Activated naive CD4-positive, alpha-beta T cell treated with Interleukin-2 at 50 U/mL for 16 hours (primary cell): ENCODE data around the gene NADK2.
A peak's percentile ranks its signal among the peaks of the same experiment; 100 is the strongest.

Experiments
- DNase-seq: peaks from one replicate; pipeline ENCODE4 v3.0.0-alpha.2; 2020

The NADK2 gene

DNA sequence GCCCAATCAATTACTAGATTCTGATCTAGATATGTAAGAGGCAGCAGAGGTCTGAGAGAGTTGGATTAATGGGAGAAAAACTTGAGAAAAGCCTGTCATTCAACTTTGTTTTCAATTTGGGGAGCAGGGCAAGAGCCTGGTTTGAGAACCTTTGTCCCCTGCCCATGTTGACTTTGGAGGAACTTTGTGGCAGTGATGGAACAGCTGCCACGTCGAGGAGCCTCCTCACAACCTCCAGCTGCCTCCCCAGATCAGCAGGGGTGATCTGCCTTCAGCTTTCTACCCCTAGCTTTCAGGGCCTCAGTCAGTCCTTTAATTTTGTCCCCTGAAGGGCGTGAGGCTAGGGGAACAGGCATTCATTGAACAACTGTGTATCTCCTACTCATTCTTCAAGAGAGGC lies 81.1 kb downstream of the NADK2 start:
- no peak for DNase-seq

DNA sequence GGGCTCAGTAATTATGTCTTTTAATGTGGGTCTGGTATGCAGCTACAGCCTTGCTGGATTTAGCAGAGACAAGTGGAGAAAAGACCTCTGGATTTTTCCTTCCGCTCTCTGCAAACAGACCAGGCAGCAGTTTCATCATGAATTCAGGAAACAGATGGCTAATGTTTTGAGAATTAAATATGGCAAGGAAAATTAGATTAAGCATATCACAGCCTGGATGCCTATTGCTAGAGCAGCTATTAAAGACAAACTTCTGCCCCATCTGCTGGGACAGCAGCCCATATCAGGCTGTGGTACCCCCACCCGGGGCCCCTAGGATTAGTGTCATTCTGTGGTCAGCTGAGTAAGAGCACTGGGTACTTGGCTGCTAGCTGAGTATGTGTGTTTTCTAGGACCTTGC lies 83.6 kb downstream of the NADK2 start:
- DNase-seq, result no peak

DNA sequence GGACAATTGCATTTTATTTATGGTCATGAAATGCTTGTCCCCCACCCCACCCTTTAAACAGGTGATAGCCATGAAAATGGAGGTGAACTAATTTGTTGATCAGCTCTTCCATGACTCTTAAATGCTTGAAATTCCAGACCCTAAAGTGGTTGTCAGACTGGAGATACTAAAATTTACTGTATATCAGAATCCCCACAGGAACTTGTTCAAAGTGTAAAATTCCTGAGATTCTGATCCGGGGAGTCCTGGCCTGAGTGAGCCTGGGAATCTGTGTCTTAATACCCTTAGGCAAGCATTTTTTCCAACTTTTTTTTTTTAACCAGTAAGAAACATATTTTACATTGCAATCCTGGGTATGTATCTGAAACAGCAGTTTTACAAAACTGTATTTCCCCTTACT lies 85.1 kb downstream of the NADK2 start:
- DNase-seq, result no peak

DNA sequence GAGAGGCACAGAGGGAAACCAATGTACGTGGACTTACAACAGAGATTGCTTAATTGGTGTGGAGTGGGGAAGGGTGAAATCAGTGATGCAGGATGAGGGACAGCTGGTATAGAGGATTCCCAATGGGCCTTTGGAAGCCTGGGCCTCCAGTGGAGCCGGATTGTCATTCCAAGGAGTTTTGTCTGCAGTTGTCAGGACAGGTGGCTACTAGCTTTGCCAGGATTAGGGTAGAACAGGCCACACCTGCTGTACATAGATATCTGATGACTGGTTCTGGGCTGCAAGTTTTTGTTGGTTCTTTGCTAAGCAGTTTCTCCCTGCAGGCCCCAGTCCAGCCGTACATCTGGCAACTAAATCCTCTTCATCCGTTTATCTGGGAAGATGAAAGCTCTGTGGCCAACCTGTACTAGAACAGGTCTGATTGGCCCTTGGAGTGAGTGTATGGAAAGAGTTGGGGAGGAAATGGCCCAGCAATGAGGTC lies 85.6 kb downstream of the NADK2 start:
- no peak for DNase-seq

DNA sequence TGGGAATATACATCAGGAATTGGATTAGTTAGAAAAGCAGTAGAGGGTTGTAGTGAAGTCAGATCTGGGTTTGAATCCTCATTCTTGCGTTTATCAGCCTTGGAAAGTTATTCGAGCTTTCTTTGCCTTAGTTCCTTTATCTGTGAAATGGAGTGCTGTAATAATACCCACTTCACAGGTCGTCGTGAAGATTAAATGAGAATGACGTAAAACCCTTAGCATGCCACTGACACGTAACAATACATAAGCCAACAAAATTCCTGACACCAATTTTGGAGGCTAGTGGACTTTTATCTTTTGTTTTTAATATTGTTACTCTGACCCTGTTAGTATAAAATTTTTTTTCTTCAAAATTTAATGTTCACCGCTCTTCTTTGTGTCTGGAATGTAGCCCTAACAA lies 86.4 kb downstream of the NADK2 start:
- DNase-seq, result no peak

DNA sequence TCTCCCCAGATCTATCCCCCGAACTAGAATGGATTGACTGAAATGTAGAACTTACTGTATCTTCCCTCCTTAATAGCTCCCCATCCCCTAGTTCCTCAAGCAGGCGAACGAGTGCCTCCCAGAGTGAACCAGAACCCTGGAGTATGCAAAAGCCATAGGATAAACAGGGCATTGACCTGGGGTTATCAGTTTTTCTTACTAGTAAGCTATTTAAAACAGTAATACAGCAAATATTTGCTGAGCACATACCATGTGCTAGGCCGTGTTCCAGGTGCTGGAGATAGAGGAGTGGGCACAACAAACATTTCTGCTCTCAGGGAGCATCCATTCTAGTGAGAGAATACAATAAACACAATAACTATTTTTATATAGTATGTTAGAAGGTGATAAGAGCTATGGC lies 88.0 kb downstream of the NADK2 start:
- DNase-seq, result no peak

DNA sequence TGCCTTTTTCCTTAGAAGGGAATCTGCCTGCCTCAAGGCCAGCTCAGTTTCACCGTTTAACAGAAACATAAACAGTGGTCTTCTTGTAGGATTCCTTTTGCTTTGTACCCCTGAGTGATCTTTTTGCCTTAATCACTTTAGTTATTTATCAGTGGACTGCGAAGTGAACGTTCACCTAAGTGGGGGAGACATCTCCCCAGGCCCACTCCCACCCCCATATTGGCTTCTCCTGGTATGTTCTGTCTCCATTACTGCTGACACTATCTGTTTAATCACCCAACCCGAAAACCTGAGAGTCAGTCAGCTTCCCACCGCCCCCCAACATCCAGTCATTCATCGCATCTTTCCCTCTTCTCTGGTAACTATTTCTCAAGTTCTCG lies 88.4 kb downstream of the NADK2 start:
- DNase-seq, result no peak

DNA sequence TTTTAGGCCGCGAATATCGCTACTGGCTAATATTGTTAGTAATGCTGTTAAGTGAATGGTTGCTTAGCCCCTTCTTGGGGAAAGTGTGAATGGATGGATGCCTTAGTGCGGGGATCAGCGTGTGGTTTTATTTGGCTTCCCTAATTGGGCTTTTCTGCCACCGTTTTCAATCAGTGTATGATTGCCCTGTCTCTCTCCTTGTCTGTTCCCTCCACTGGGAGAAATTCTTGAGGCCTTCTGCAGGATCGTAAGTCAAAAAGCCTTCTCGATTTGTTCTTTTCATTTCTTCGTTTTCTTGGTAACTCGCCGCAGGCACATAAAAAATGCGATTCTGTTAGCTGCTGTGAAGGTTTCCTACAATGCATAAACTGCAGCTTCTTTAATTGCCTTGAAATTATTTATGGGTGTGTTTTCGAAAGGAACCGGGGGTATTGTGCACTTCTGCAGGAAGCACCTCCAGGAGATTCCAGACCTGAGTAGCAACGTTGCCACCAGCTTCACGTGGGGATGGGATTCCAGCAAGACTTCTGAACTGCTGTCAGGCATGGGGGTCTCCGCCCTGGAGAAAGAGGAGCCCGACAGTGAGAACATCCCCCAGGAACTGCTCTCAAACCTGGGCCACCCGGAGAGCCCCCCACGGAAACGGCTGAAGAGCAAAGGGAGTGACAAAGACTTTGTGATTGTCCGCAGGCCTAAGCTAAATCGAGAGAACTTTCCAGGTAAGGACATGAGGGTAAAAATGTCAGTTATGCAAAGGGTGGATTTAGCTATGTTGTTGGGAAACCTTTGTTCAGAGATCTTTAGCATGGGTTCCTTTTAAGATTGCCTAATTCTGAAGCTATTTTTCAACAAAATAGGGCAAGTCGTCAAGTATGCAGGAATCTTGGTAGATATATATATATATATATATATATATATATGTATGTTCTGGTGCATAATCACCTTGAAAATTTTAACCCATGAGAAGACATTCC lies 89.1 kb downstream of the NADK2 start:
- no peak for DNase-seq

DNA sequence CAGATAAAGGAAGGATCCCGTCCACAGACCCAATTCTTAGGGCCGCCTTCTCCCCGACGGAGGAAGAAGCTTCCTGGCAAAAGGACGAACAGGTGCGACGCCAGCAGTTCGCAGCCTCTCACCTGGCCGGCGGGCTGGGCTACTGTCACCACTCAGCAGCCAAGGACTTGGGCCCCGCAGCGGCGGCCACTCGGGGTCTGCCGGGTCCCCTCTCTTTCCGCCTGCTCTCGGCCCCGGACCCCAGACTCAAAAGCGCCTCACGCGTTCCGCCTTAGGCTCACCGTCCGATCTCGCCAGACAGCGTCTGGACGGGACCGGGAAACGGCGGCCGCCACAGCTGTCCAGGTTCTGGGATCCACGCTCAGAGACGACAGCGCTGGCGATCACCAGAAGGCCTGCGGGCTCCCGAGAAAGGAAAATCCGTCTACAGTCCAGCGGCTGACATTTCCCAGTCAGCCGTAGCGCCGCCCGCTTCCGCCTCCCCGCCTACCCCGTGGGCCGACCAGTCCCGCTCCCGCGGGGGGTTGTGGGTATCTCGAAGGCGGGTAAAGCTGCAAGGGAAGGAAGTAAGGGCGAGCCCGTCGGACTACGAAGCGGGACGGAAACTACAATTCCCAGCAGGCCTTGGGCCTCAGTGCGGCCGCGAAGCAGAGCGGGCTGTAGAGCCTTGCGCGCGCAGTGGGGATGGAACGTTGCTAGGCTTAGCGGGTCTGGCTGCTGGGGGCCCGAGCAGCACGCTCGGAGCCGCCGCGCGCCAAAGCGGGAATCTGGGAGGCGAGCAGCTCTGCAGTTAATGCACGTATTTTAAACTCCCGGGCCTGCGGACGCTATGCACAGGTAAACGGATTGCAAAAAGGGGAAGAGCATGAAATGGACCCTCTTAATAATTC lies 90.0 kb downstream of the NADK2 start, which contains the start of the genes LMBRD2 and SKP2:
TSS of gene LMBRD2 (minus strand) at position 454 of the 890 bp plus-strand sequence. CDS start 8,538 bp downstream, outside the sequence.
TSS of gene SKP2 (plus strand) at position 678 of the 890 bp plus-strand sequence. CDS start at position 830, 152 bp downstream.
- DNase-seq, result peak; percentile 98

DNA sequence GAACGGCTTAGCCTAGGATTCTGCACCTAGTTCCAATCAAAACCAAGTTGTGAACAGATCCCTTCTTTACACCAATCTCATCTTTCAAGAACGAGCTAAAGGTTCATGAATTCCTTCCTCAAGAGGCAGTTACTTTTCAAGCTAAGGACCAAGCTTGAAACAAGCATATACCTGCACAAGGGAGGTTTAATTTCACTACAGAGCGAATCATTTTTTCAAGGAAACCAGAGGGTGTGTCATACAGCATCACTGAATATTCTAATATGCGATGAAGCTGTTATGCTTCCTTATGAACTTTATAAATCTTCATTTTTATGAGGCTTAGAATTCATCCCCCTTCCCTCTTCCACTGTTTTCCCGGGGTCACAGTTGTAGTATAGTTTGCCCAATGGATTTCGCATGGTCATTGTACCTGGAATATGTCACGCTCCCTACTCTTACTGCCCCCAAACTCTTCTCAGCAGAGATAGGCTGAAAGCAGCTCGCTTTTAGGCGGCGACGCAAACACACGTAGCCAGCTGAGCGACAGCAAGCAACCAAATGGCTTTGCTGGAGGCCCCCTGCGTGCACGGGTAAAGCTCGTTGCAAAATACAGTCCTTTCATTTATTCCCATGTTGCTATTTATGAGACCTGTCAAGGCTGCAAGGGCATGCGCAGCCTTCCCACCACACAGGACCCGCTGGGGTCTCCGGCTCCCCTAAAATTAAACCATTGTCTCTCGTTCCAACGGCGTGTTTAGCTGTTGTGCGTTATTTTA lies 90.9 kb downstream of the NADK2 start:
- peak; percentile 51 for DNase-seq

DNA sequence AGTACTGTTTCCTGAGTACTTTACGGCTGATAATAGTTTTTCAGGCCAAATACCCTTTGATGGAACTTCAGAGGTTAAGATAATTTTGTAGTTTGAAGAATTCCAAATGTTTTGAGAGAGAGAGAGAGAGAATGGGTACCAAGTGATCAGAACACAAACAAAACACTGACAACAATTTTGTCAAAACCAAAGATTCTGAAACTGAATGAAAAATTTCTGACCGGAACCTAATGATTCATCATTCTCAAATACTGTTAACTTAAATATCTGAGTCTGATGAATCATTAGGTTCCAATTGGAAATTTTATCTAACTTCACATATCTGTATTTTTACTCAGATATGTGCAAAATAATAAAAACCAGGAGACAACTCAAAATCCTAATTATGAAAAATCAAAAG lies 94.0 kb downstream of the NADK2 start:
- no peak for DNase-seq

DNA sequence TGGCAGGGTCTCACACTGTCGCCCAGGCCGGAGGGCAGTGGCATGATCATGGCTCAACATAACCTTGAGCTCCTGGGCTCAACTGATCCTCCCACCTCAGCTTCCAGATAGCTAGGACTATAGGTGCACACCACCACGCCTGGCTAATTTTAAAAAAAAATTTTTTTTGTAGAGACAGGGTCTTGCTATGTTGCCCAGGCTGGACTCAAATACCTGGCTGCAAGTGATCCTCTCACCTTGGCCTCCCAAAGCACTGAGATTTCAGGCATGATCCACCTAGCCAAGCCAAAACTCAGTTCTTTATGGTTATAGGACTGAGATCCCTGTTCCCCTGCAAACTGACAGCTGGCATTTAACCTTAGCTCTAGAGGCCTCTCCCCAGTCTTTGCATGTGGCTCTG lies 95.3 kb downstream of the NADK2 start:
- DNase-seq, result no peak

DNA sequence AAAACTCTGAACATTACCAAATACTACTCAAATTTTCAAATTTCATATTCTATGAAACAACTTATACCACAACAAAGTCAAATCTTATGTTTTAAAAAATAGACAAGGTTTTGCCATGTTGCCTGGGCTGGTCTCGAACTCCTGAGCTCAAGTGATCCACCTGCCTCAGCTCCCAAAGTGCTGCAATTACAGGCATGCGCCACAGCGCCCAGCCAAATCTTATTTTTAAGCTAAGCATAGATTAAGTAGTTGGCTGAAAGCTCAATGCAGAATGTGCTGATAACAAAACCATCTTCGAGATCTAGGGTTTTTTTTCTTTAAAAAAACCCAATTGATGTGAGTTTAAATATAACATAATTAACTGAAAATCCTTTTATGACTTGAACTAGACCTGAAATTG lies 96.4 kb downstream of the NADK2 start:
- no peak for DNase-seq
